Suprapubic skin (tissue), 3 donors: Measurements from ENCODE around the gene NET1.

Source experiments
- CTCF ChIP-seq, 2 donors: fragments of 200-600 bp in 1 of 2; fragments of 450-650 bp in 1 of 2; sonication (generic) in 1 of 2; IDR thresholded peaks; one replicate each; pipeline ENCODE4 v1.5.1; 2016 to 2019; ENCODE audit warnings: antibody characterized with exemption in 2 of 2, mild to moderate bottlenecking in 1 of 2, moderate library complexity in 1 of 2
- EP300 ChIP-seq: sonication (generic); formaldehyde crosslinking; IDR thresholded peaks from one replicate; pipeline ENCODE4 v1.6.1; 2017; ENCODE audit warnings: antibody characterized with exemption
- POLR2A ChIP-seq, 2 donors: fragments of 450-650 bp; IDR thresholded peaks; one replicate each; pipeline ENCODE4 v1.6.1; 2017; ENCODE audit warnings: antibody characterized with exemption in 2 of 2, mild to moderate bottlenecking in 2 of 2, moderate library complexity in 2 of 2

DNA sequence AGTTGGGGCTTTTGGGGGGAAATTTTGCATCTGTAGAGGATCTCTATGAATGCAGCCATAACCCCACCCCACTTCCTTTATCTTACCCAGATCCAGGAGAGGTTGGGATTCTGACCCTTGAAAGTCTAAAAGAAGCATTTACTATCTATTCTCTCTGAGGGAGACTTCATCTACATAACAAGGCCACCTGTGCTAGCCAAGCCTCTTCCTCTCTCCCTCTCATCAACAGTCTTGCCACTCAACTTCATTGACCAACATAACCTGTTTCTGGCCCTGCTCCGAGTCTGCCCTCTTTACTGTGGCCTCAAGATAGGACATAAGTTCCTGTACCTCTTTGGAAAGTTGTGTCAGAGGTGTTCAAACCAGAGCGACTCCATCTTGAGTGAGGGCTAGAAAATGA is 27.1 kb upstream of the NET1 start:
- TF ChIP-seq CTCF (IDR thresholded peaks at IDR 0.05) = no peak
- no peak for TF ChIP-seq EP300
- no peak for TF ChIP-seq POLR2A (IDR thresholded peaks at IDR 0.05)
